Heart left ventricle (tissue), 13 donors: Measurements from ENCODE around the gene FAM131C.

Experiments used
- CTCF ChIP-seq, 12 donors: fragments of 200-600 bp; sonication (generic) in 4 of 12; IDR thresholded peaks; one replicate each; pipeline versions ENCODE4 v1.5.0 to v1.8.0; 2018 to 2022; ENCODE audit warnings: antibody characterized with exemption in 12 of 12, mild to moderate bottlenecking in 5 of 12
- POLR2A ChIP-seq, 2 donors: fragments of 450-650 bp; IDR thresholded peaks; one replicate each; pipeline ENCODE4 v1.6.1; 2017; ENCODE audit warnings: antibody characterized with exemption in 2 of 2, mild to moderate bottlenecking in 2 of 2, moderate library complexity in 2 of 2
- donor health status: ischemic (EF 13 %, LVEDD 7.1; RV severe dilation, severe dysfunction).
- donor health status: DM: no; HTN: yes; CAD: no.
- donor health status: DM: no; HTN: no; CAD: no.
- donor health status: ischemic (EF 25% LVEDD 6.9; RV normal size, moderate dysfunction).
- donor health status: ischemic (EF 25% LVEDD 5.7; RV mildly dilated, moderate dysfunction).
- donor health status: ischemic (EF 35%, LVEDD 5.7; RV mildly dilated, moderate dysfunction).
- donor health status: nonischemic (EF 11% LVEDD 7.7; RV severe dilation, severe dysfunction).
- donor health status: DM: yes; HTN: yes; CAD: no.
- donor health status: PGD.
- donor health status: ischemic (EF 29% LVEDD 5.4; RV normal size, mild dysfunction).
- donor health status: nonischemic (EF 23%, LVEDD 6.1; RV moderate dilation, normal function).

GRCh38 chr1:16094453-16095158 is 21.2 kb upstream of the FAM131C start:
- TF ChIP-seq CTCF (IDR thresholded peaks at IDR 0.05), result no peak
- no peak for TF ChIP-seq POLR2A (IDR thresholded peaks at IDR 0.05)
